B cell (primary cell): ENCODE data around the gene HOXC4. TPM values are rescaled to one million over a fixed set of nuclear protein-coding genes. Genes with fewer than 3 reads are reported as not detected.
A peak's percentile ranks its signal among the peaks of the same experiment; 100 is the strongest.

ENCODE experiments used
- ATAC-seq: fragments of 200-7000 bp; cut with Tn5 transposase; one replicate; pipeline ENCODE4 v1.10.0; 2021; ENCODE audit warnings: low read depth, mild to moderate bottlenecking, moderate number of reproducible peaks, moderate library complexity
- CTCF ChIA-PET: fragments of 350-600 bp; sonication (Branson Sonifier 250); formaldehyde crosslinking; loops from one replicate; lab custom pipeline; 2021; ENCODE audit warnings: antibody characterized with exemption, inconsistent platforms; lab: Charles Lee
- POLR2A ChIA-PET: fragments of 350-600 bp; sonication (Branson Sonifier 250); formaldehyde crosslinking; loops from one replicate; lab custom pipeline; 2021; ENCODE audit warnings: antibody characterized with exemption; lab: Charles Lee
- DNase-seq: peaks from one replicate; pipeline ENCODE4 v3.0.0; 2013
- H2AFZ ChIP-seq: 2 replicates; pipeline ENCODE4 v1.6.1; 2012; ENCODE audit warnings: mild to moderate bottlenecking, low read depth, low read length; ENCODE audit not compliant: insufficient read depth, poor library complexity, severe bottlenecking
- H3K27ac ChIP-seq, 2 donors: 1 replicate in 1 of 2; 2 replicates in 1 of 2; pipeline ENCODE4 v1.5.1; 2012 to 2013; ENCODE audit warnings: low read length in 2 of 2, mild to moderate bottlenecking in 2 of 2, moderate library complexity in 1 of 2
- H3K27me3 ChIP-seq, 4 experiments: fragments of 200-600 bp in 1 of 4; sonication (generic) in 1 of 4; replicated peaks in 1 of 4; 1 replicate in 2 of 4; 2 replicates in 2 of 4; pipeline versions ENCODE4 v1.6.1 to v1.7.0; 2013 to 2016; ENCODE audit warnings: low read length in 3 of 4, mild to moderate bottlenecking in 2 of 4, mixed read lengths in 1 of 4, moderate library complexity in 1 of 4; ENCODE audit not compliant: insufficient read depth in 4 of 4, control insufficient read depth in 3 of 4; ENCODE audit errors: control extremely low read depth in 1 of 4
- H3K36me3 ChIP-seq, 2 experiments: replicated peaks in 1 of 2; 1 replicate in 1 of 2; 2 replicates in 1 of 2; pipeline versions ENCODE4 v1.6.1 to v1.7.1; 2013; ENCODE audit warnings: low read length in 1 of 2; ENCODE audit not compliant: insufficient read depth in 2 of 2, control insufficient read depth in 1 of 2; ENCODE audit errors: control extremely low read depth in 1 of 2, extremely low read depth in 1 of 2
- H3K4me1 ChIP-seq, 2 donors: fragments of 200-600 bp in 1 of 2; sonication (generic) in 1 of 2; 1 replicate in 1 of 2; 2 replicates in 1 of 2; pipeline versions ENCODE4 v1.5.1 to v1.6.1; 2013 to 2017; ENCODE audit warnings: low read length in 2 of 2; ENCODE audit not compliant: control insufficient read depth in 2 of 2, insufficient read depth in 2 of 2
- H3K4me2 ChIP-seq: replicated peaks from 2 replicates; pipeline ENCODE3; 2012; ENCODE audit warnings: mild to moderate bottlenecking, low read depth, low read length; ENCODE audit not compliant: poor library complexity, severe bottlenecking
- H3K4me3 ChIP-seq, 5 experiments: fragments of 200-600 bp in 1 of 5; sonication (generic) in 1 of 5; 1 replicate in 3 of 5; 2 replicates in 2 of 5; pipeline versions ENCODE4 v1.5.1 to v1.7.0; 2011 to 2016; ENCODE audit warnings: low read length in 4 of 5, mild to moderate bottlenecking in 4 of 5, low read depth in 2 of 5, control low read depth in 1 of 5, moderate library complexity in 1 of 5; ENCODE audit not compliant: insufficient read depth in 1 of 5; ENCODE audit errors: control extremely low read depth in 1 of 5, extremely low read depth in 1 of 5
- H3K79me2 ChIP-seq: fragments of 200-600 bp; sonication (generic); one replicate; pipeline ENCODE4 v1.6.0; 2016; ENCODE audit warnings: low read length; ENCODE audit not compliant: control insufficient read depth, insufficient read depth
- H3K9ac ChIP-seq: fragments of 200-600 bp; sonication (generic); 2 replicates; pipeline ENCODE4 v1.6.1; 2017; ENCODE audit warnings: mild to moderate bottlenecking, low read length, moderate library complexity
- H3K9me3 ChIP-seq, 3 donors: one replicate each; pipeline versions ENCODE4 v1.6.1 to v1.7.1; 2013; ENCODE audit warnings: low read length in 2 of 3; ENCODE audit not compliant: control insufficient read depth in 2 of 3, insufficient read depth in 1 of 3; ENCODE audit errors: control extremely low read depth in 1 of 3
- H4K20me1 ChIP-seq: 2 replicates; pipeline ENCODE4 v1.6.0; 2012; ENCODE audit warnings: mild to moderate bottlenecking, low read length; ENCODE audit not compliant: insufficient read depth, control insufficient read depth, poor library complexity, severe bottlenecking
- H3K27ac Mint-ChIP-seq: one replicate; pipeline ENCODE4 v1.8.0; 2021; ENCODE audit warnings: mixed read lengths
- H3K27me3 Mint-ChIP-seq: one replicate; pipeline ENCODE4 v1.8.0; 2021; ENCODE audit warnings: mixed read lengths
- H3K4me1 Mint-ChIP-seq: one replicate; pipeline ENCODE4 v1.8.0; 2021; ENCODE audit warnings: mixed read lengths
- H3K4me3 Mint-ChIP-seq: one replicate; pipeline ENCODE4 v1.8.0; 2021; ENCODE audit warnings: mixed read lengths
- H3K9me3 Mint-ChIP-seq: one replicate; pipeline ENCODE4 v1.8.0; 2022; ENCODE audit warnings: mixed read lengths; ENCODE audit not compliant: insufficient read depth
- EZH2 ChIP-seq: IDR thresholded peaks from 2 replicates; pipeline ENCODE4 v1.6.1; 2012; ENCODE audit warnings: borderline replicate concordance, low read depth, mild to moderate bottlenecking, moderate library complexity, low read length; ENCODE audit not compliant: insufficient read depth, poor library complexity, severe bottlenecking
- WGBS: methylation state at CpG from one replicate; pipeline ENCODE4 v1.1.5; 2013; ENCODE audit warnings: missing lambda C conversion rate; ENCODE audit not compliant: insufficient coverage; 5-methylcytosine and 5-hydroxymethylcytosine counted together
- intact Hi-C: fragments of 100-400 bp; cut with micrococcal nuclease; formaldehyde crosslinking; loops from one replicate; pipeline ENCODE4 v1.10.0; 2022
- polyA plus RNA-seq: library from polyadenylated mRNA; depleted of rRNA; stranded (reverse); fragments of >200 nt; gene quantifications from 2 replicates; pipeline ENCODE4 v1.2.3, GENCODE V29; 2012
- total RNA-seq, 2 donors: library from RNA; stranded (reverse); fragments of 120-200 nt in 1 of 2; gene quantifications; 1 replicate in 1 of 2; 2 replicates in 1 of 2; pipeline versions ENCODE4 v1.2.3 to v1.2.4, GENCODE V29; 2013 to 2022
- TF ChIP-seq, protein P1 (sequence below): fragments of 200-600 bp; IDR thresholded peaks from one replicate; pipeline ENCODE4 v1.8.0; 2022; ENCODE audit warnings: antibody characterized with exemption, mild to moderate bottlenecking

The HOXC4 gene
- total and polyA plus RNA-seq, 2 donors (not counting 1 experiment from before 2014, with no cell fraction given), result 4.3 to 6.5 TPM

DNA sequence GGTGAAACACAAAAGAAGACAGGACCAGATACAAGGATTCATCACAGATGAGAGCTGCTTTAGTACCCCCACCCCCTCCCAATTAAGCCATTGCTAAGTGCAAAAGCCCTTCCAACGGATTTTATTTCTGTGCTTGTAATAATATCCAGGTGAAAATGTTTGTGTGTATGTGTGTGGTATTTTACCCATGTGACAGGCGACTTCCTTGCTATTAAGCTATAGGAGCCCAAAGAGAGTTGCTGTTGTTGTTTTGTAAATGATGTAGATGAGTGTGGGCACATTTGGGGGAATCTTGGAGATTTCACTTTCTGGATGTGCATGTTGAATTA is 3.2 kb upstream of the HOXC4 start:
- 31% methylated on average over 2 of the region's 2 CpGs for WGBS
- H3K27me3 Mint-ChIP-seq, result peaks cover 69% of the 10 kb centered on the region
- H3K27ac Mint-ChIP-seq, result no peak overlapping the region
- H3K4me2 ChIP-seq, result no peak overlapping the region
- no peak overlapping the region for H3K4me3 Mint-ChIP-seq
- H3K4me1 ChIP-seq, result peaks cover 48 to 54% of the 10 kb centered on the region in 2 donors
- no peak overlapping the region for H3K27ac ChIP-seq
- H4K20me1 ChIP-seq, result no peaks in the 10 kb centered on the region
- peaks cover 0 to 46% (median 2%) of the 10 kb centered on the region in 3 donors for H3K9me3 ChIP-seq
- no peak overlapping the region for H3K9ac ChIP-seq
- H2AFZ ChIP-seq, result no peak overlapping the region
- POLR2A ChIA-PET, result no interaction called here
- H3K4me1 Mint-ChIP-seq, result peaks cover 48% of the 10 kb centered on the region
- intact Hi-C loops, result loop anchor here (2.0 to 5.0 kb wide), 2 partner anchors 16 to 43 kb away; partner anchors contain the start of gene HOXC8
- no peaks in the 10 kb centered on the region for H3K36me3 ChIP-seq
- H3K9me3 Mint-ChIP-seq, result no peaks in the 10 kb centered on the region
- H3K27me3 ChIP-seq, result peaks cover under 1 to 88% (median 67%) of the 10 kb centered on the region in 4 experiments
- no peak for DNase-seq
- no peak for TF ChIP-seq EZH2
- TF ChIP-seq, protein P1, sequence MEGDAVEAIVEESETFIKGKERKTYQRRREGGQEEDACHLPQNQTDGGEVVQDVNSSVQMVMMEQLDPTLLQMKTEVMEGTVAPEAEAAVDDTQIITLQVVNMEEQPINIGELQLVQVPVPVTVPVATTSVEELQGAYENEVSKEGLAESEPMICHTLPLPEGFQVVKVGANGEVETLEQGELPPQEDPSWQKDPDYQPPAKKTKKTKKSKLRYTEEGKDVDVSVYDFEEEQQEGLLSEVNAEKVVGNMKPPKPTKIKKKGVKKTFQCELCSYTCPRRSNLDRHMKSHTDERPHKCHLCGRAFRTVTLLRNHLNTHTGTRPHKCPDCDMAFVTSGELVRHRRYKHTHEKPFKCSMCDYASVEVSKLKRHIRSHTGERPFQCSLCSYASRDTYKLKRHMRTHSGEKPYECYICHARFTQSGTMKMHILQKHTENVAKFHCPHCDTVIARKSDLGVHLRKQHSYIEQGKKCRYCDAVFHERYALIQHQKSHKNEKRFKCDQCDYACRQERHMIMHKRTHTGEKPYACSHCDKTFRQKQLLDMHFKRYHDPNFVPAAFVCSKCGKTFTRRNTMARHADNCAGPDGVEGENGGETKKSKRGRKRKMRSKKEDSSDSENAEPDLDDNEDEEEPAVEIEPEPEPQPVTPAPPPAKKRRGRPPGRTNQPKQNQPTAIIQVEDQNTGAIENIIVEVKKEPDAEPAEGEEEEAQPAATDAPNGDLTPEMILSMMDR, result no peak
- H3K4me3 ChIP-seq, result no peak overlapping the region
- ATAC-seq, result no peak
- CTCF ChIA-PET, result interaction anchor here (0.9 to 4.5 kb wide), 5 partner anchors 18 to 166 kb away, joined by 3 to 37 read pairs (median 5); partner anchors contain the start of gene HOXC5
- no peaks in the 10 kb centered on the region for H3K79me2 ChIP-seq

DNA sequence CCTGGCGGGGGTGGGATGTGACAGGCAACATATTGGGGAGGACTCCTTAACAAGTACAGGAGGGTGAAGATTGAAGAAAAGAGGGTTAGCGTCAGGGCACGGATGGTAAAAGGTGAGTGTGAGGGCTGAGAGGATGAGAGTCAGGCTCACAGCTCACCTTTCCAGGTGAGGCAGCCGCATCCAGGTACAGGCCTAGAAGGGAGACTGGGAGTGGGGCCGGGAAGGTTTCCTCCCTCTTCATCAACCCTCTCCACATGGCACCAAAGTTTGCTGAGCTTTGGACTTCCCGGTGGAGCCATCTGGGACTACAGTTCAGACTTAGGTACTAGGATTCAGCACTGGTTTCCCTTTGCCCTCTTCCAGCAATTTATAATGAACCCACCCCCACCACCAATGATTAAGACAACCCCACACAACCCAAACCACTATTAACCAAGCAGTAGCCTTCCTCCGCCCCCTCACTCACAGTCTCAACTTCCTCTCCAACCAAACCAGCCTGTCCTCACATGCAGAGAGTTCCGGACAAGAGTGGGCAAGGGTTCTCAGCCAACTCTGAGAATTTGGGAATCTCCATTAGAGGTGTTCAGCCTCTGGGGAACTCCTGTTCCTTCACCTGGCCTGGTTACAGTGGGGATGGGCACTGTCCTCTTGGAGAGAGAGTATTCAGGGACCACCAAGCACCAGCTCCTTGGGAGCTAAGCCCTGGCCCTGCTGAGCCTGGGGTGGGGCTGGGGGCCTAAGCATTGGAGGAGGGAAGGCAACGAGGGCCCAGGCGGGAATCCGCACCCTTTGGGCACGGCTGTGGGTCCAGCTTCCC is 2.4 kb upstream of the HOXC4 start:
- Histone ChIP-seq H3K9ac (no peak overlapping the region), H3K4me3 (no peak overlapping the region), H3K27me3 (peaks cover 0 to 84% (median 60%) of the 10 kb centered on the region in 4 experiments), H3K79me2 (no peaks in the 10 kb centered on the region), H3K9me3 (peaks cover 0 to 46% (median 2%) of the 10 kb centered on the region in 3 donors), H3K4me1 (peaks cover 48 to 54% of the 10 kb centered on the region in 2 donors), H2AFZ (no peak overlapping the region), H3K4me2 (peak overlapping the region; percentile 73), H4K20me1 (no peaks in the 10 kb centered on the region), H3K36me3 (no peaks in the 10 kb centered on the region), H3K27ac (no peak overlapping the region)
- Mint-ChIP-seq H3K4me1 (peaks cover 52% of the 10 kb centered on the region), H3K9me3 (no peaks in the 10 kb centered on the region), H3K4me3 (peak overlapping the region; percentile 29), H3K27me3 (peaks cover 65% of the 10 kb centered on the region), H3K27ac (peak overlapping the region; percentile 28)
- ATAC-seq (no peak), DNase-seq (peak; percentile 36)
- CTCF ChIA-PET, result interaction anchor here (0.9 to 4.5 kb wide), 6 partner anchors 19 to 156 kb away, joined by 3 to 37 read pairs (median 6); partner anchors contain the start of gene HOXC5
- intact Hi-C loops, result loop anchor here (2.0 to 5.0 kb wide), 2 partner anchors 16 to 44 kb away; partner anchors contain the start of gene HOXC8
- 26% methylated on average over 6 of the region's 12 CpGs for WGBS
- TF ChIP-seq EZH2, result no peak
- TF ChIP-seq, protein P1, result no peak
- POLR2A ChIA-PET, result interaction anchor here (1.2 kb wide), 1 partner anchor 138 kb away, joined by 3 read pairs; no protein-coding TSS in a partner anchor
